CD4-positive, CD25-positive, alpha-beta regulatory T cell (primary cell): ENCODE data around the gene MLPH. TPM values are rescaled to one million over a fixed set of nuclear protein-coding genes. Genes with fewer than 3 reads are reported as not detected.

ENCODE experiments used
- ATAC-seq, 2 donors: fragments of 150-1000 bp; cut with Tn5 transposase; one replicate each; pipeline ENCODE4 v1.10.0; 2021; ENCODE audit warnings: low read depth in 2 of 2, moderate number of reproducible peaks in 2 of 2, moderate library complexity in 1 of 2
- DNase-seq, 3 donors: peaks; one replicate each; pipeline versions ENCODE4 v3.0.0 to v3.0.0-alpha.2; 2012 to 2022; ENCODE audit warnings: mixed read lengths in 1 of 3
- H3K27ac ChIP-seq: one replicate; pipeline ENCODE4 v1.7.0; 2013; ENCODE audit warnings: mild to moderate bottlenecking, low read length; ENCODE audit not compliant: insufficient read depth, poor library complexity, severe bottlenecking
- H3K27me3 ChIP-seq: one replicate; pipeline ENCODE4 v1.7.0; 2013; ENCODE audit warnings: low read length; ENCODE audit not compliant: control insufficient read depth, insufficient read depth
- H3K36me3 ChIP-seq: one replicate; pipeline ENCODE4 v1.7.0; 2013; ENCODE audit warnings: mild to moderate bottlenecking, low read length, moderate library complexity; ENCODE audit not compliant: control insufficient read depth, insufficient read depth
- H3K4me1 ChIP-seq: 2 replicates; pipeline ENCODE4 v1.7.0; 2013; ENCODE audit warnings: mild to moderate bottlenecking, low read length; ENCODE audit not compliant: insufficient read depth, control insufficient read depth, poor library complexity, severe bottlenecking
- H3K4me3 ChIP-seq: one replicate; pipeline ENCODE4 v1.7.0; 2013; ENCODE audit warnings: low read depth, mild to moderate bottlenecking, low read length, moderate library complexity
- H3K9me3 ChIP-seq, 2 experiments: 1 replicate in 1 of 2; 2 replicates in 1 of 2; pipeline ENCODE4 v1.7.0; 2013; ENCODE audit warnings: low read length in 2 of 2, mild to moderate bottlenecking in 1 of 2, moderate library complexity in 1 of 2; ENCODE audit not compliant: control insufficient read depth in 2 of 2
- H3K27ac Mint-ChIP-seq, 3 donors: one replicate each; pipeline ENCODE4 v1.8.0; 2020 to 2022; ENCODE audit warnings: mild to moderate bottlenecking in 3 of 3, mixed read lengths in 3 of 3, moderate library complexity in 2 of 3
- H3K27me3 Mint-ChIP-seq: one replicate; pipeline ENCODE4 v1.8.0; 2022; ENCODE audit warnings: mild to moderate bottlenecking, mixed read lengths
- H3K36me3 Mint-ChIP-seq: one replicate; pipeline ENCODE4 v1.8.0; 2020; ENCODE audit warnings: mixed read lengths
- H3K4me1 Mint-ChIP-seq, 4 donors: one replicate each; pipeline ENCODE4 v1.8.0; 2020 to 2022; ENCODE audit warnings: mixed read lengths in 4 of 4, mild to moderate bottlenecking in 1 of 4
- H3K4me3 Mint-ChIP-seq, 4 donors: one replicate each; pipeline ENCODE4 v1.8.0; 2020 to 2022; ENCODE audit warnings: mild to moderate bottlenecking in 4 of 4, mixed read lengths in 4 of 4, moderate library complexity in 3 of 4
- H3K9me3 Mint-ChIP-seq, 7 donors: one replicate each; pipeline ENCODE4 v1.8.0; 2020 to 2022; ENCODE audit warnings: mixed read lengths in 7 of 7, mild to moderate bottlenecking in 3 of 7, moderate library complexity in 2 of 7
- polyA plus RNA-seq, 4 donors: library from polyadenylated mRNA; unstranded; fragments of 300-500 nt; fragmentation: Illumina TruSeq; gene quantifications; one replicate each; pipeline ENCODE4 v1.2.3, GENCODE V29; 2021
- total RNA-seq: library from RNA; stranded (reverse); gene quantifications from one replicate; pipeline ENCODE4 v1.2.3, GENCODE V29; 2022

The MLPH gene
- total and polyA plus RNA-seq, 5 donors from 2014 or later, result 0.47 TPM; not detected in 4

DNA sequence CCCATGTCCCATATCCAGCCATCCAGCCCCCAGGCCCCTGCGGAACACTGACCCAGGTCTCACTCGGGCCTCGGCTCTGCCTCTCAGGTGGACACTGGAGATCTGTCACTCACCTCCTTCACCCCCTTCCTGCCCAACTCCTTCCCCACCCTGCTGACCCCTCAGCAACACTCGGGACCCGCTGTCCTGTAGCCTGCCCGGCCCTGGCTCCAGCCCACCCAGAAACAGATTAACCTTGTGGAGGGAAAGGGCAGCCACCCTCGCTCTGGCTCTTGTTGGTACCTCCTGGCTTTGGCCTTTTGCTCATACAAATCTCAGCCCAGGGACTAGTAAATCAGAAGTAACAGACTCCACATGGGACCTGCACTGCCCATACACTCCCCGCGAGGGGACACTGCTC, 49.6 kb downstream of the MLPH start:
- no peak overlapping the region for H3K4me3 Mint-ChIP-seq
- no peaks in the 10 kb centered on the region for H3K4me1 ChIP-seq
- no peaks in the 10 kb centered on the region for H3K9me3 ChIP-seq
- no peak overlapping the region for H3K27ac Mint-ChIP-seq
- H3K36me3 Mint-ChIP-seq, result no peaks in the 10 kb centered on the region
- no peak for ATAC-seq
- no peak overlapping the region for H3K4me3 ChIP-seq
- no peak for DNase-seq
- no peaks in the 10 kb centered on the region for H3K36me3 ChIP-seq
- H3K27me3 ChIP-seq, result no peaks in the 10 kb centered on the region
- H3K27ac ChIP-seq, result no peak overlapping the region
- H3K4me1 Mint-ChIP-seq, result no peaks in the 10 kb centered on the region
- peaks cover 13% of the 10 kb centered on the region for H3K27me3 Mint-ChIP-seq
- H3K9me3 Mint-ChIP-seq, result peaks cover 0 to 2% (median 0%) of the 10 kb centered on the region in 7 donors

DNA sequence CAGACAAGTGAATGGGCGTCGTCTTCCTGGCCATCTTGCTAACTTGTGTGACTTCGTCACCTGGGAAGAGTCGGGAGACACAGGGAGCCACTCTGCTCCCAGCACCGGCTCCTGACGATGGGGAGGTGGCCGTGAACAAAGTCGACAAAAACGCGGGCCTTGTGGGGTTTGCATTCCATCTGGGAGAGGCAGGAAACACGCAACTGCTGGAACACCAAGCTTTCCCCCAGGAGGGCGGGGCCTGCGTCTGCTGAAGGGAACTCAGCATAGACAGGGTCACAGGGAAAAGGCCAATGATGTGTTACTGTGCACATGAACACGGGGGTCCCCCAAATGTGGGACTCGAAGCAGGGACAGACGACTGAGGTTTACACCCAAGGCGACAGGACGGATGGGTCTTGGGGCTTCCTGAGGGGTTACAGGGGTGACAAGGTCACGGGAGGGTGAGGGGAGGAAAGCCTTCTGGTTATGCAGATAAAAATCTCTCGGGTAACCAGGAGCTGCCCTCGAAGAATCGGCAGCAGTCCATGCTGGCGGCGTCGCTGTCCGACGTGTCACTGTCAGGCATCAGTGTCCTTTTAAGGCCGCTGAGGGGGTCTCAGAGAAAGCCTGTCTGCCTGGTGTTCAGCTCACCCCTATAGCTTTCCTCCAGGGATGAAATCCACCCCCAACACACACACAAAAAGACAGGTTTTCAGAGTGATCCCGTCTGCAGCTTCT, 51.1 kb downstream of the MLPH start:
- Mint-ChIP-seq H3K4me3 (no peak overlapping the region), H3K27me3 (peaks cover 15% of the 10 kb centered on the region), H3K36me3 (no peaks in the 10 kb centered on the region), H3K9me3 (peaks cover 0 to 2% (median 0%) of the 10 kb centered on the region in 7 donors), H3K27ac (no peak overlapping the region), H3K4me1 (no peaks in the 10 kb centered on the region)
- Histone ChIP-seq H3K4me3 (no peak overlapping the region), H3K27ac (no peak overlapping the region), H3K9me3 (no peaks in the 10 kb centered on the region), H3K4me1 (no peaks in the 10 kb centered on the region), H3K36me3 (no peaks in the 10 kb centered on the region), H3K27me3 (no peaks in the 10 kb centered on the region)
- ATAC-seq, result no peak
- no peak for DNase-seq

DNA sequence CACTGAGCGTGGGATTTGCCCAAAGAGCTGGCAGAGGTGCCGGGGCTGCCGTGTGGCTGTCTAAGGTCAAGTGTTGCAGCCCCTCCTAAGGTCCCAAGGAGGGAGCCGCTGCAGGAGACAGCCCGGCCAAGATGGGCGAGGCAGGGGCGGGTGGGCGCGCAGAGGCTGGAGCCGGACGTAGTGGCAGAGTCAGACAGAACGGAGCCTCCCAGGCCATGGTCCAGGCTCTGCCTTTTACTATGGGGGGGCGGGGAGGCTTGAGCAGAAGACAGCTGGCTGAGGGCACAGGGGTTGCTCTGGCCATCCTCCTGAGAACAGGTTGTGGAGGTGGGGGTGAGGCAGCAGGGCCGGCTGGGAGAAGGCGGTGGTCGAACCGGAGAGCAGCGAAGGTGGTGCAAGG, 51.9 kb downstream of the MLPH start:
- Histone ChIP-seq H3K27me3 (no peaks in the 10 kb centered on the region), H3K27ac (no peak overlapping the region), H3K9me3 (no peaks in the 10 kb centered on the region), H3K4me1 (no peaks in the 10 kb centered on the region), H3K36me3 (no peaks in the 10 kb centered on the region), H3K4me3 (no peak overlapping the region)
- no peaks in the 10 kb centered on the region for H3K36me3 Mint-ChIP-seq
- peaks cover 0 to 2% (median 0%) of the 10 kb centered on the region in 7 donors for H3K9me3 Mint-ChIP-seq
- no peak overlapping the region for H3K27ac Mint-ChIP-seq
- H3K27me3 Mint-ChIP-seq, result peaks cover 15% of the 10 kb centered on the region
- no peaks in the 10 kb centered on the region for H3K4me1 Mint-ChIP-seq
- no peak for DNase-seq
- no peak overlapping the region for H3K4me3 Mint-ChIP-seq
- no peak for ATAC-seq

DNA sequence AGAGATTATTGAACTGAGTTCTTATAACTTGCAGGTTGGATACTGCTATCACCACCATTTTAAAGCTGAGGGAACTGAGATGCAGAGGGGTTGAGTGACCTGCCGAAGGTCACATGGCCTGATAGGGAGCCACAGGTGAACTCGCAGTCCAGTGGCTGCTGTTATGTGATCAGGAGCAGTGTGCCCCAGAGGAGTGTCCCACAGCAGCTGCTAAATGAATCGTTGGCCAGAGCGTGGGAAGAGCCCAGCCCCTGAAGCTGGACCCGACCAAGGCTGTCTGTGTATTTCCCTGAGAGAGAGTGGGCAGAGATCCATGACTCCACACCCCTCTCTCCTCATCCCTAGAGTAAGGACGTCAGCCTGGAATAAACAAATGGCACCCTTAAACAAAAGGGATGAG, 52.6 kb downstream of the MLPH start:
- Histone ChIP-seq H3K27me3 (no peaks in the 10 kb centered on the region), H3K4me1 (no peaks in the 10 kb centered on the region), H3K4me3 (no peak overlapping the region), H3K27ac (no peak overlapping the region), H3K36me3 (no peaks in the 10 kb centered on the region), H3K9me3 (no peaks in the 10 kb centered on the region)
- Mint-ChIP-seq H3K9me3 (peaks cover 0 to 2% (median 0%) of the 10 kb centered on the region in 7 donors), H3K27me3 (peaks cover 15% of the 10 kb centered on the region), H3K4me3 (no peak overlapping the region), H3K36me3 (no peaks in the 10 kb centered on the region), H3K27ac (no peak overlapping the region), H3K4me1 (no peaks in the 10 kb centered on the region)
- ATAC-seq (no peak), DNase-seq (no peak)

DNA sequence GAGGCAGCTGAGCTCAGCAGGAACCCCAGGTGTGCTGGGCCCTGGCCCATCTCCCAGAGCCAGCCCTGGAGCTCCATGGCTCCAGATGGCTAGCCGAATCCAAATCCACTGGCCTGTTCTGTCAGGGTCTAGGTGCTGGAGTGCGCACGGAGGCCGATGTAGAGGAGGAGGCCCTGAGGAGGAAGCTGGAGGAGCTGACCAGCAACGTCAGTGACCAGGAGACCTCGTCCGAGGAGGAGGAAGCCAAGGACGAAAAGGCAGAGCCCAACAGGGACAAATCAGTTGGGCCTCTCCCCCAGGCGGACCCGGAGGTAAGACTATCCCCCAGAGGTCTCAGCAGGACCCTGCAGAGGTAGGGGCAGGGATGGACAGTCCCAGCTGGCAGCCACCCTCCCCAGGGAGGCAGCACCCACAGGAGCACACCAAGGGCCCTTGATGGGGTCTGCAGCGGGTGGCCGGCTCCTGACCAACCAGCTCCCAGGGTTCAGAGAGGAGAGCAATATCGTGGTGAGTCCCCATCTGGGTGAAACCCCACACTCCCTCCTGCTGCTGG, 53.2 kb downstream of the MLPH start:
- Mint-ChIP-seq H3K27ac (no peak overlapping the region), H3K27me3 (peaks cover 15% of the 10 kb centered on the region), H3K9me3 (peaks cover 0 to 2% (median 0%) of the 10 kb centered on the region in 7 donors)

DNA sequence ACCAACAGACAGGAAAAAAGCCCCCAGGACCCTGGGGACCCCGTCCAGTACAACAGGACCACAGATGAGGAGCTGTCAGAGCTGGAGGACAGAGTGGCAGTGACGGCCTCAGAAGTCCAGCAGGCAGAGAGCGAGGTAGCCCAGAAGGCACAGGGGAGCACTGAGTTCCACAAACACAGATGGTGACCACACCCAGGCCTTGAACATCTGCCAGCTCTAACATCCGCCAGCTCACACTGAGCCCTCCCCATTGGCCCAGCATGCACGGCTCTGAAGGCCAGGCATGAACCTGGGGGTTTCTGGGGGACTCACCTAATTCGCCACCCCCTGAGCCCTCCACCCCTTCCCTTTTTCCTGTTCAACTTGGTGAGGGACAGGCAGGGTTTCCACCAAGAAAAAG, 53.8 kb downstream of the MLPH start:
- H3K4me3 Mint-ChIP-seq, result no peak overlapping the region
- no peaks in the 10 kb centered on the region for H3K36me3 ChIP-seq
- no peak overlapping the region for H3K27ac ChIP-seq
- no peak overlapping the region for H3K4me3 ChIP-seq
- no peaks in the 10 kb centered on the region for H3K4me1 ChIP-seq
- H3K9me3 ChIP-seq, result no peaks in the 10 kb centered on the region
- no peaks in the 10 kb centered on the region for H3K27me3 ChIP-seq
- H3K4me1 Mint-ChIP-seq, result no peaks in the 10 kb centered on the region
- no peak overlapping the region for H3K27ac Mint-ChIP-seq
- H3K9me3 Mint-ChIP-seq, result peaks cover 0 to 2% (median 0%) of the 10 kb centered on the region in 7 donors
- H3K27me3 Mint-ChIP-seq, result peaks cover 14% of the 10 kb centered on the region
- ATAC-seq (no peak), DNase-seq (peak in 1 of 3 donors; percentile 7)
- H3K36me3 Mint-ChIP-seq, result no peaks in the 10 kb centered on the region

More for the DNA sequence above, 53.2 kb downstream of the MLPH start:
- Histone ChIP-seq H3K4me1 (no peaks in the 10 kb centered on the region), H3K27me3 (no peaks in the 10 kb centered on the region), H3K27ac (no peak overlapping the region), H3K36me3 (no peaks in the 10 kb centered on the region), H3K4me3 (no peak overlapping the region), H3K9me3 (no peaks in the 10 kb centered on the region)
- no peak for DNase-seq
- H3K36me3 Mint-ChIP-seq, result no peaks in the 10 kb centered on the region
- no peak overlapping the region for H3K4me3 Mint-ChIP-seq
- H3K4me1 Mint-ChIP-seq, result no peaks in the 10 kb centered on the region
- no peak for ATAC-seq

DNA sequence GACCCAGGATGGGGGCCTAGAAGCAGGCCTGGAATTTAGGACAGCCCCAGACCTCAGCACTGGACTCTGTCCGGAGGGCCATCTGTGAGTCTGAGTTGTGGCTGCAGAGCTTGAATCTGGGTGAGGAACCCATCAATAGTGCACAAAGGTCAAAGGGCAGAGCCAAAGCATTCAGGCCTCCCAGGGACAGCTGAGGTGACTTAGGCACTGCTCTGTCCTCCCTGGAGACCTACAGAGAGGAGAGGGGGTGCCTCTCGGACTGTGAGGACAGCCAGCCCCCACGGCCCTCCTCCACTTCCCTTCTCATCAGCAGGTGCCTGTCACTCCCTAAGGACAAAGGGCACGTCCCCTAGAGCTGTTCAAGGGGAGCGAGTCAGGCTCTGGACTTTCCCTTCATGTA, 54.2 kb downstream of the MLPH start:
- Mint-ChIP-seq H3K27me3 (peaks cover 10% of the 10 kb centered on the region), H3K4me1 (no peaks in the 10 kb centered on the region), H3K27ac (no peak overlapping the region), H3K4me3 (no peak overlapping the region), H3K36me3 (no peaks in the 10 kb centered on the region), H3K9me3 (peaks cover 0 to 2% (median 0%) of the 10 kb centered on the region in 7 donors)
- Histone ChIP-seq H3K36me3 (no peaks in the 10 kb centered on the region), H3K4me1 (no peaks in the 10 kb centered on the region), H3K9me3 (no peaks in the 10 kb centered on the region), H3K27ac (no peak overlapping the region), H3K4me3 (no peak overlapping the region), H3K27me3 (no peaks in the 10 kb centered on the region)
- DNase-seq (no peak), ATAC-seq (no peak)
